ENCODE data around the gene ETFRF1.

The ETFRF1 gene

DNA sequence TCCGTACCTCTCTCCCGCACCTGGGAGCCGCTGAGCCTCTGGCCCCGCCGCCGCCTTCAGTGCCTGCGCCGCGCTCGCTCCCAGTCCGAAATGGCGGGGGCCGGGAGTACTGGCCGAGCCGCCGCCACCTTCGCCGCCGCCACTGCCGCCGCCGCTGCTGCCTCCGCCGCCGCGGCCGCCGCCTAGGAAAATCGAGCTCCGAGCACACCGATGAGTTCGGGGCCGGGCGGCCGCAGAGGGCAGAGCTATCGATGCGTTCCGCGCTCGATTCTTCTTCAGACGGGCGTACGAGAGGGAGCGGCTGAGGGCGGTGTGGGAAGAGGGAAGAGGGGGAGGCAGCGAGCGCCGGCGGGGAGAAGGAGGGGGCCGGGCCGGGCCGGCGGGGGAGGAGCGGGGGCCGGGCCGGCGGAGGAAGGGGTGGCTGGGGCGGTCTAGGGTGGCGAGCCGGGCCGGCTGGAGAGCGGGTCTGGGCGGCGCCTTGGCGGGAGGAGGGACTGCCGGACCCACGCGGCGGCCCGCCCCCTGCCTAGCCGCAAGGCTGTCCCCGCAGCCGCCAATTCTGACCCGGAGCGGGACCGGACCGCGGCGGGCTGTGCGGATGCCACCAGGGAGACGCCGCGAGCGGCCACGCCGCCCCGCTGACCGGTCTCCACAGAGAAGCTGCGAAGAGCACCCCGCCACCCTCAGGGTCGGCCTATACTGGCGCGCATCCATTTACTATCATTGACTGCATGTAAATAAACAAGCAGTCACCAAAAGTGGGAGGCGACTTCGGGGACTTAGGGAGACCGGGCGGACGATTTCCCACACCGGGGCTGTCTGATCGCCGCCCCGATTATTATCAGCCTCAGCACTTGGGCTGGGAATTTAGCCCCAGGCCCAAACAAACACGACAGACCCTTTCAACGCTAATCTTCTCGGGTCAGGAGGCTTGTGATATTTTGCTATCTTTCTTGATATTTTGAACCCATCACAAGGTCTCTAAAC, 56.0 kb downstream of the ETFRF1 start, which contains the start of gene KRAS:
TSS of gene KRAS (minus strand) at position 186 of the 987 bp plus-strand sequence.
- DNase-seq (ENCODE audit: low read depth): peak; percentile 98
- H3K4me3 ChIP-seq (ENCODE audit: low read depth, low read length): peak within 1 kb of the TSS; percentile 92
- TF ChIP-seq, protein P1, sequence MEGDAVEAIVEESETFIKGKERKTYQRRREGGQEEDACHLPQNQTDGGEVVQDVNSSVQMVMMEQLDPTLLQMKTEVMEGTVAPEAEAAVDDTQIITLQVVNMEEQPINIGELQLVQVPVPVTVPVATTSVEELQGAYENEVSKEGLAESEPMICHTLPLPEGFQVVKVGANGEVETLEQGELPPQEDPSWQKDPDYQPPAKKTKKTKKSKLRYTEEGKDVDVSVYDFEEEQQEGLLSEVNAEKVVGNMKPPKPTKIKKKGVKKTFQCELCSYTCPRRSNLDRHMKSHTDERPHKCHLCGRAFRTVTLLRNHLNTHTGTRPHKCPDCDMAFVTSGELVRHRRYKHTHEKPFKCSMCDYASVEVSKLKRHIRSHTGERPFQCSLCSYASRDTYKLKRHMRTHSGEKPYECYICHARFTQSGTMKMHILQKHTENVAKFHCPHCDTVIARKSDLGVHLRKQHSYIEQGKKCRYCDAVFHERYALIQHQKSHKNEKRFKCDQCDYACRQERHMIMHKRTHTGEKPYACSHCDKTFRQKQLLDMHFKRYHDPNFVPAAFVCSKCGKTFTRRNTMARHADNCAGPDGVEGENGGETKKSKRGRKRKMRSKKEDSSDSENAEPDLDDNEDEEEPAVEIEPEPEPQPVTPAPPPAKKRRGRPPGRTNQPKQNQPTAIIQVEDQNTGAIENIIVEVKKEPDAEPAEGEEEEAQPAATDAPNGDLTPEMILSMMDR (IDR thresholded peaks at IDR 0.05; ENCODE audit: insufficient read depth, low read depth, low read length, missing control alignments): no peak

DNA sequence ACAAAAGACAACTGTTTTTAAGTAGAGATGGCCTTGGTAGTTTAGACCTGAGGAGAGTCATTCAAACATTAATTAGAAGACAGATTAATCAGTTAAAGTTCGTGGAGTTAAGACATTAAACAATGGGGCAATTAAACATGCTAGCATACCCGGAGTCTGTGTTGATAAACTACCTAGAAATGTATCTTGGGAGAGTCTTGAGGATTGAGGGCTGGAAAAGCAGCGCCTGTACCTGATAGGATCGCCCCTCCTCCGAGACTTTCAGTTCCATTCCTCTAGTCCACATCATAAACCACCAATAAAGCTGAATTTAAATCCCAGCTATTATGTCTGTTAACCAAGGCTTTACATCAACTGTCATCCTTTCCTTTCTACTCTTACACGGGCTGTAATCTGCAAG, 56.7 kb downstream of the ETFRF1 start:
- no peak for DNase-seq (ENCODE audit: low read depth)
- TF ChIP-seq, protein P1 (IDR thresholded peaks at IDR 0.05; ENCODE audit: insufficient read depth, low read depth, low read length, missing control alignments): no peak
- H3K4me3 ChIP-seq (ENCODE audit: low read depth, low read length): peak overlapping the region; percentile 92

DNA sequence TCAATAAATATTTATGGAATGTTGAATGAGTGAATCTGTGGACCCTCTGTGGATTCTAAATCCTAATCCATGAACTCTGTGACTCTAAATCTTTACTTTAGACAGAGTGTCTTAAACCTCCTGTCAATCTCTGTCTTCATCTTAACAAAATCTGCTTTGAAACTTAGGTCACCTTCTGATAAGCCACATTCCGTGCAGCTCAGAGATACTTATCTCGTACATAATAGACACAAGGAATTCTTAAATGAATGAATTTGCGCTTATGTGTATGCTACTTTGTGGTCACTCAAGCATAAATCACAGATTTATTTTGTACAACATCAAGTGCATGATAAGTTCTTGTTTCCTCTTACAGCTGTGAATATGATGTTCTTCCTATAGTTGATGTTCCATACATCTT, 57.9 kb downstream of the ETFRF1 start:
- no peak overlapping the region for H3K4me3 ChIP-seq (ENCODE audit: low read depth, low read length)
- no peak for DNase-seq (ENCODE audit: low read depth)
- TF ChIP-seq, protein P1 (IDR thresholded peaks at IDR 0.05; ENCODE audit: insufficient read depth, low read depth, low read length, missing control alignments): no peak

DNA sequence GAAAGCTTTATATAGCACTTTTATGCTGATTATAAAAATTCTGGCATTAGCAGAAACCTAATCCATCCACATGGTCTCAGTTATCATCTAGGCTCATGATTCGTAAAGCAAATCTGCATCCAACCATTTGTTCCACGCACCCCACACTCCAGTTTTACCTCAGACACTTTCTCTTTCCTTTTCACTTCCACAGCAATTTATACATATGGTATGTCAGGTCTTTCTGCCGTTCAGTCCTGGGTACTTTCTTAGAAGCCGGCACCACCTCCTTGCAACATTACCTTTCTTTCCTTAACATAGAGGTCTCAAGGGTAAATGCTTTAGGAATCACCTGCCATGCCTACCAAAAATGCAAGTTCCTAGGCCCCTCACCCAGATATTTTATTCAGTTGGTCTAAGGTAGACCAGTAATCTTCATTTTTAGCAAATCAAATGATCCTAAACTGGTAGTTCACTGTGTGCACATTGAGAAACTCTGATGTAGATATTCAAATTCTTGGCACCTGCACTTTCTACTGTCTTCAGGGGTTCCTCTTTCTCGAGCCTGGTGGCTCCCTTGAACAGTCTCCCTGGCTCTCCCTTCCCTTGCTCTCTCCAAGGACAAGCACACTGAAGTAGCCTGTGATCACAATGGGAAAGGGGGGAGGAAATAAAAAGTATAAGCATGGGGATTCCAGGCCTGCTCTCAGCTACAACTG, 58.5 kb downstream of the ETFRF1 start:
- no peak overlapping the region for H3K4me3 ChIP-seq (ENCODE audit: low read depth, low read length)
- DNase-seq (ENCODE audit: low read depth): peak; percentile 26
- TF ChIP-seq, protein P1 (IDR thresholded peaks at IDR 0.05; ENCODE audit: insufficient read depth, low read depth, low read length, missing control alignments): no peak

DNA sequence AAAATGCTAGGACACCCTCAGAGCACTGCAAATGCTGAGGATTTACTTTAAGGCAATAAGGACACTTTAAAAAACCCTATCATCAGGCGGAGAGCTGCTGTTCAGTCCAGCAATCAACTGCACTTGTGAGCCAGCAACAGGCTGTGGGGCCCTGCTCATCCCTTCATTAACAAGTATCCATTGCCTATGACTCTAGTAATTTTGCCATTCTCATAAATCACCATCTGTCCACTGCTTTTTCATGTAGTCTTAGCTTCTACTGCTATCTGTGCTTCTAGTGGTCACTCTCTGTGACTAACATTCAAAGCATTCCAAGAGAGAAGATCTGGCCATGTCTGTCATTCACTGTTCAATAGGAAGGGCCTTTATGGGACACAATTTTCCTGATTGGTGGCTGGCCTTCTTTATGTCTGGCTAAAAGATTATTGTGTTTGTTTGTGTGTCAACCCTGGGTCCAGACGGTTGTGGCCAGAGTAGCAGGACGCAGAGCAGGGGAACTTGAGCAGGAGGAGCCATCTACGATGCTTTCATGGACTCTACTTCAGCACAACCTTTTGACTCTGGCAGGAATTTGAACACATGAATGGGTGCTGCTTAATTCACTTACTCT, 59.3 kb downstream of the ETFRF1 start:
- TF ChIP-seq, protein P1 (IDR thresholded peaks at IDR 0.05; ENCODE audit: insufficient read depth, low read depth, low read length, missing control alignments): no peak
- no peak for DNase-seq (ENCODE audit: low read depth)

More for the DNA sequence above, 59.3 kb downstream of the ETFRF1 start:
- H3K4me3 ChIP-seq (ENCODE audit: low read depth, low read length): no peak overlapping the region

All from GM12865 (cell line).